Fibroblast of skin of left quadriceps (primary cell): Measurements from ENCODE around the gene GNG2.

ENCODE experiments used
- DNase-seq, 2 experiments: peaks; one replicate each; pipeline ENCODE4 v3.0.0-alpha.2; 2013; ENCODE audit warnings: low read depth in 2 of 2

The GNG2 gene

GRCh38 chr14:51889851-51890250 lies 29.4 kb downstream of the GNG2 start:
- DNase-seq, result no peak

- no peak for DNase-seq
Observed at GRCh38 chr14:51894250-51894649, 33.8 kb downstream of the GNG2 start.

- DNase-seq, result no peak
Observed at GRCh38 chr14:51895375-51895774, 35.0 kb downstream of the GNG2 start.

GRCh38 chr14:51897791-51898355 lies 37.5 kb downstream of the GNG2 start:
- DNase-seq, result no peak

- no peak for DNase-seq
Observed at GRCh38 chr14:51901475-51902024, 41.1 kb downstream of the GNG2 start.

- DNase-seq, result peak; percentile 53 to 55
Observed at GRCh38 chr14:51905656-51906121, 45.3 kb downstream of the GNG2 start.

- DNase-seq, result no peak
Observed at GRCh38 chr14:51908086-51908485, 47.7 kb downstream of the GNG2 start.

- no peak for DNase-seq
Observed at GRCh38 chr14:51912112-51912786, 51.8 kb downstream of the GNG2 start.

- DNase-seq, result no peak
Observed at GRCh38 chr14:51914310-51914709, 53.9 kb downstream of the GNG2 start.

- no peak for DNase-seq
Observed at GRCh38 chr14:51917193-51917592, 56.8 kb downstream of the GNG2 start.

GRCh38 chr14:51921026-51921425 lies 60.6 kb downstream of the GNG2 start:
- DNase-seq, result no peak

- no peak for DNase-seq
Observed at GRCh38 chr14:51922624-51923023, 62.2 kb downstream of the GNG2 start.

GRCh38 chr14:51924600-51924999 lies 64.2 kb downstream of the GNG2 start:
- no peak for DNase-seq

GRCh38 chr14:51925980-51926379 lies 65.6 kb downstream of the GNG2 start:
- DNase-seq, result no peak

GRCh38 chr14:51926449-51926848 lies 66.0 kb downstream of the GNG2 start:
- no peak for DNase-seq

GRCh38 chr14:51928568-51928967 lies 68.2 kb downstream of the GNG2 start:
- no peak for DNase-seq

GRCh38 chr14:51929166-51929565 lies 68.8 kb downstream of the GNG2 start:
- DNase-seq, result peak; percentile 67

- no peak for DNase-seq
Observed at GRCh38 chr14:51929910-51930682, 69.7 kb downstream of the GNG2 start.

GRCh38 chr14:51931308-51931707 lies 70.9 kb downstream of the GNG2 start:
- no peak for DNase-seq

- no peak for DNase-seq
Observed at GRCh38 chr14:51933191-51933590, 72.8 kb downstream of the GNG2 start.

GRCh38 chr14:51938137-51938536 lies 77.7 kb downstream of the GNG2 start:
- DNase-seq, result no peak

- DNase-seq, result no peak
Observed at GRCh38 chr14:51938821-51939220, 78.4 kb downstream of the GNG2 start.

- no peak for DNase-seq
Observed at GRCh38 chr14:51939226-51939625, 78.8 kb downstream of the GNG2 start.
